Activated CD4-positive, alpha-beta memory T cell treated with anti-CD3 and anti-CD28 coated beads, Interleukin-2, amount 10 ng/mL, durations not matched to agents 7 days and 5 days (primary cell): ENCODE measurements around the gene GXYLT1. TPM values are rescaled to one million over a fixed set of nuclear protein-coding genes. Genes with fewer than 3 reads are reported as not detected.
A peak's percentile ranks its signal among the peaks of the same experiment; 100 is the strongest.

Experiments
- CTCF ChIA-PET: fragments of 350-600 bp; sonication (Branson Sonifier 250); formaldehyde crosslinking; loops from one replicate; lab custom pipeline; 2021; ENCODE audit warnings: antibody characterized with exemption, inconsistent platforms; lab: Charles Lee
- POLR2A ChIA-PET: fragments of 350-600 bp; sonication (Branson Sonifier 250); formaldehyde crosslinking; loops from one replicate; lab custom pipeline; 2021; ENCODE audit warnings: antibody characterized with exemption; lab: Charles Lee
- DNase-seq: peaks from one replicate; pipeline ENCODE4 v3.0.0-alpha.2; 2020
- H3K27ac Mint-ChIP-seq: one replicate; pipeline ENCODE4 v1.8.0; 2021; ENCODE audit warnings: mild to moderate bottlenecking, mixed read lengths
- H3K27me3 Mint-ChIP-seq: one replicate; pipeline ENCODE4 v1.8.0; 2021; ENCODE audit warnings: mixed read lengths
- H3K36me3 Mint-ChIP-seq: one replicate; pipeline ENCODE4 v1.8.0; 2021; ENCODE audit warnings: low read depth, mixed read lengths
- H3K4me1 Mint-ChIP-seq: one replicate; pipeline ENCODE4 v1.8.0; 2021; ENCODE audit warnings: mixed read lengths
- H3K4me3 Mint-ChIP-seq: one replicate; pipeline ENCODE4 v1.8.0; 2021; ENCODE audit warnings: mild to moderate bottlenecking, mixed read lengths
- H3K9me3 Mint-ChIP-seq: one replicate; pipeline ENCODE4 v1.8.0; 2021; ENCODE audit warnings: mixed read lengths
- total RNA-seq, 2 experiments: library from RNA; stranded (reverse); gene quantifications; one replicate each; pipeline ENCODE4 v1.2.3, GENCODE V29; 2021

GXYLT1 gene
- total RNA-seq, 2 experiments from 2014 or later: 7.8 to 9.7 TPM

DNA sequence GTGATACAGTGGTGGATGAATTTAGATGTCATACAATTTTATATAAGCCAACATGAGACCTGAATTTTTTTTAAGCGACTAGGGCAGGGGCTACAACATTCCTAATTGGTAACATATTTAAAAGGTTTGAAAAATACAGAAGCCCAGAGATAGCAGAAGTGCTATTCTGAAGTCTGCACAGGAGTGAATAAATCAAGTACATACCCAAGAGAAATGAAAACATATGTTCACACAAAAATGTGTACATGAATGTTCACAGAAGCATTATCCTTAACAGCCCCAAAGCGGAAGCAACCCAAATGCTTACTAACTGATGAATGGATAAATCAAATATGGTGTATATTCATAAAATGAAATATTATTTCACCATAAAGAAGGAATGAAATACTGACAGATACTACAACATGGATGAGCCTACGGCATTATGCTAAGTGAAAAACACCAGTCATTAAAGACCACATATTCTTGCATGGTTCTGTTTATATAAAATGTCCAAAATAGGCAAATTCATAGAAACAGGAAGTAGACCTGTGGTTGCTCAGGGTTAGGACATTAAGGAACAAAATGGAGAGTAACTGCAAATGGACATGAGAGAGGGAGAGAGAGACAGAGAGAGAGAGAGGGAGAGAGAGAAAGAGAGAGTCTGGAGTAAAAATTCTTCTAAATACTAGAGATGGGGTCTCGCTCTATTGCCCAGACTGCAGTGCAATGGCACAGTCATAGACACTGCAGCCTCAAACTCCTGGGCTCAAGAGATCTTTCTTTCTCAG is 28.0 kb upstream of the GXYLT1 start:
- H3K4me3 Mint-ChIP-seq: no peak overlapping the region
- no peak for DNase-seq
- H3K27me3 Mint-ChIP-seq: no peaks in the 10 kb centered on the region
- H3K9me3 Mint-ChIP-seq: no peaks in the 10 kb centered on the region
- no peaks in the 10 kb centered on the region for H3K4me1 Mint-ChIP-seq
- ChIA-PET CTCF (no interaction called here), POLR2A (no interaction called here)
- H3K36me3 Mint-ChIP-seq: peaks cover 28% of the 10 kb centered on the region
- no peak overlapping the region for H3K27ac Mint-ChIP-seq

DNA sequence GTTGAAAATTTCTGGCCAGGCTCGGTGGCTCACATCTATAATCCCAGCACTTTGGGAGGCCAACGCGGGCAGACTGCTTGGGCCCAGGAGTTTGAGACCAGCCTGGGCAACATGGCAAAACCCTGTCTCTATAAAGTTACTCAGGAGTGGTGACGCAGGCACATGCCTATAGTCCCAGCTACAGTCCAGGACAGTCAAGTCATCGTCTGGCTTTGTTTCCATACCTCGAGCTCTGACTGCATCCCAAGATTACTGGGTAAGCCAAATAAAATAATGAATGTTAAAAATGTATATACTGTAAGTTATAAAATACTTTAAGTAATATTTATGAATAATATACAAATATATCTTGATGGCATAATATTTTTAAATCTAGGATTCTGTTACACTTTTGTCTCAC is 23.0 kb upstream of the GXYLT1 start:
- no peak for DNase-seq
- Mint-ChIP-seq H3K4me3 (no peak overlapping the region), H3K36me3 (peaks cover 18% of the 10 kb centered on the region), H3K27me3 (no peaks in the 10 kb centered on the region), H3K4me1 (peaks cover 4% of the 10 kb centered on the region), H3K27ac (no peak overlapping the region), H3K9me3 (no peaks in the 10 kb centered on the region)
- POLR2A ChIA-PET: no interaction called here
- CTCF ChIA-PET: no interaction called here

DNA sequence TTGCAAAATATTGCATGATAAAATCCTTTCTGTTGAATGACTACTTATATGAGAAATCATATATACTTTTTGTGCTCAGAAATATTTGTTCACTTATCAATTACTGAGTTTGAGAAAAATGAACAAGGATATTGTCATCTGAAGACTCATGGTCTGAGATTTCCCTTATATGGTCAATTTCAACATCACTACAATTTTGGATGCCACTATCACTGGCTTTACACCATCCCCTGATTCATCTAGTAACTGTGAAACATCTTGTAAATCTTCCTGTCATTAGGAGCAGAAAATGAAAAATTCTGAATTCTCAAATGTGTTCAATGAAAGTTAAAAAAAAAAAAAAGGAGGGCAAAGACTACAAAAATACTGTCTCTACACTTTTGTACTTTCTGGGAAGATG is 21.8 kb upstream of the GXYLT1 start:
- no peaks in the 10 kb centered on the region for H3K9me3 Mint-ChIP-seq
- no peak overlapping the region for H3K4me3 Mint-ChIP-seq
- H3K36me3 Mint-ChIP-seq: peaks cover 20% of the 10 kb centered on the region
- H3K27ac Mint-ChIP-seq: no peak overlapping the region
- ChIA-PET POLR2A (no interaction called here), CTCF (no interaction called here)
- H3K4me1 Mint-ChIP-seq: peaks cover 11% of the 10 kb centered on the region
- no peak for DNase-seq
- no peaks in the 10 kb centered on the region for H3K27me3 Mint-ChIP-seq

DNA sequence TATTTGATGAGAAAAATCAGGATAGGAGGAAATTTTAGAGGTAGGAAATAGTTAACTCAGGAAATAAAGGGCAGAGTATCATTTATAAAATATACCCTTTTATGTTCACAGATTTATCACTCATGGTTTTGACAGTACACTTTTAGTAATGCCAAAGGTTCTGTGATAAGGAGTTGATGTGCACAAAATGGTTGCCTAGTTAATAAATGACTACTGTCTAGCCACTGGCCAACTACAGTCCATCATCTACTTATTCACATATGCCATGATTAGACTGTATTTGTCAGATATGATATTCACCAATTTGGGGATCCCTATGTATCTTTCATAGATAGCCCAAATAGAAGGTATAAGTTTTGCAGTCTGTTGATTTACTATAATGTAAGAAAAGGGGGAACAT is 19.2 kb upstream of the GXYLT1 start:
- H3K27ac Mint-ChIP-seq: no peak overlapping the region
- no peak for DNase-seq
- peaks cover 22% of the 10 kb centered on the region for H3K36me3 Mint-ChIP-seq
- peaks cover 15% of the 10 kb centered on the region for H3K4me1 Mint-ChIP-seq
- H3K9me3 Mint-ChIP-seq: no peaks in the 10 kb centered on the region
- no peak overlapping the region for H3K4me3 Mint-ChIP-seq
- CTCF ChIA-PET: no interaction called here
- POLR2A ChIA-PET: no interaction called here
- no peaks in the 10 kb centered on the region for H3K27me3 Mint-ChIP-seq

DNA sequence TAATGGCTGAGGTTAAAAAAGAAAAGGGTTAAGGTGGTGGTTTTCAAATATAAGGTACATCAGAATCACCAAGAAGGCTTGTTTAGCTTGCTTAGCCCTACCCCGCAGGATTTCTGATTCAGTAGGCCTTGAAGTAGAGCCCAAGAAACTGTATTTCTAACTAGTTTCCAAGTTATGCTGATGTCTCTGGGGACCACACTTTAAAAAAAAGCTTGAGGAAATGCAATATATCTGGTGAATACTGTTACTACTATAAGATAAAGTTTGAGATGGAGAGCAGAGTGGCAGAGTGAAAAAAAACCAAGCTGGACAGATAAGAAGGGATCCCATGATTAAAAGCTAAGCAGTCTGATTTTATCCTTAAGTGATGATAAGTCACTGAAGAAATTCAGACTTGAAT is 18.3 kb upstream of the GXYLT1 start:
- ChIA-PET POLR2A (interaction anchor here (0.8 kb wide), 1 partner anchor 18 kb away, joined by 3 read pairs; no protein-coding TSS in a partner anchor), CTCF (no interaction called here)
- Mint-ChIP-seq H3K4me1 (peaks cover 15% of the 10 kb centered on the region), H3K27me3 (no peaks in the 10 kb centered on the region), H3K9me3 (no peaks in the 10 kb centered on the region), H3K4me3 (no peak overlapping the region), H3K27ac (no peak overlapping the region), H3K36me3 (peaks cover 21% of the 10 kb centered on the region)
- DNase-seq: no peak

DNA sequence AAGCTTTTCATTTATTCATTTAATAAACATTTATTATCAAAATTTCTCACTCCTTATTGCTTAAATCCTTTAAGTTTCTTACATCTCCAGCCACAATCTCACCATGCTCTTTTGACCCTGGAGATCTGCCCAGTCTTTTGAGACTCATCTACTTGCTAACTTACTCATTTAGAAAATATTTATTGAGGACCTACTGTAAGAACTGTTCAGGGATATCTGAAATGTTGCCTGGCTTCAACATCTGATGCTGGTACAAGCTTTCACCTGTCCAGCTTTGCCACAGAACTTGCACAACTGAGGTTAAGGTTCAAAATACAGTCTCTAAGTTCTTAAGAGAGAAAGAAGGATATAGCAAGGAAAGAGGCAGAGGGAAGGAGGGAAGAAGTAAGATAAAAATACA is 17.5 kb upstream of the GXYLT1 start:
- POLR2A ChIA-PET: no interaction called here
- H3K27me3 Mint-ChIP-seq: no peaks in the 10 kb centered on the region

DNA sequence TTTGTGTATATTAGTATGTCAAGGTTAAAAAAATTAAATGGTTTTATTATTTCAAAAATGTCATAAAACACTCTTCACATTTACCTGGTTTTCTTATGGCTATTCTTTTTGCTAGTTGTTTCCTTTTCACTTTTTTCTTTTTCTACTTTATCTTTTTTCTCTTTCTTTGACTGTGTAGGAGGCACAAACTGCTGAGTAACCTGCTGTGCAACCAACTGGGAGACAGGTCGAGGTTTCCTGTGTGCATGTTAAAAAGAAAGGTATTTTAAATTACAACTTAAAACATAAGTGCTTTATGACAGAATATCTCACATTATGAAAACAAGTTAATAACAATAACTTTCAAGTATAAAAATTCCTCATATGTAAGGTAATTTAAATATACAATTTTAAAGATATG is 16.9 kb upstream of the GXYLT1 start:
- Mint-ChIP-seq H3K27ac (no peak overlapping the region), H3K27me3 (no peaks in the 10 kb centered on the region), H3K4me3 (no peak overlapping the region), H3K9me3 (no peaks in the 10 kb centered on the region), H3K4me1 (peaks cover 15% of the 10 kb centered on the region), H3K36me3 (peaks cover 24% of the 10 kb centered on the region)
- DNase-seq: no peak
- POLR2A ChIA-PET: interaction anchor here (1.3 kb wide), 1 partner anchor 16 kb away, joined by 5 read pairs; no protein-coding TSS in a partner anchor
- CTCF ChIA-PET: interaction anchor here (0.9 to 2.5 kb wide), 3 partner anchors 8 to 211 kb away, joined by 3 to 6 read pairs (median 4); no protein-coding TSS in a partner anchor

More for the DNA sequence above, 17.5 kb upstream of the GXYLT1 start:
- Mint-ChIP-seq H3K36me3 (peaks cover 22% of the 10 kb centered on the region), H3K9me3 (no peaks in the 10 kb centered on the region), H3K4me1 (peaks cover 15% of the 10 kb centered on the region), H3K4me3 (no peak overlapping the region), H3K27ac (no peak overlapping the region)
- CTCF ChIA-PET: no interaction called here
- DNase-seq: no peak

DNA sequence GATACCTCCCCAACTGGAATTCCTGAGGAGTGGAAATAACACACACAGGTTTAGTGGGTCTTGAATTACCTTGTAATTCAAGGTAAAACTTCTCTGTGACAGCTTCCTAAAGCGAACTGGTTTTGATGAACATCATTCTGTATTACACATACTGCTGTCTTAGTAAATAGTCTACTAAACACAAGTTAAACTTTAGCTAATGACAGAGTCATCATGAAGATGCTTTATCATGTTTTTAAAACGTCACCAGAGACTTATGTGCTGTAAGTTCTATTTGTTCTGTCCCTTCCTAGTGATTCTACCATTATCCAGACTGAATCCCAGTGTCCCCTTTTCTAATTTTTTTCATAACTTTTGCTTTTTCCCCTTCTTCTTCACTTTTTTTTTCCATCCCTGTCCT is 11.6 kb upstream of the GXYLT1 start:
- Mint-ChIP-seq H3K4me1 (peaks cover 2% of the 10 kb centered on the region), H3K27me3 (no peaks in the 10 kb centered on the region), H3K4me3 (no peak overlapping the region), H3K9me3 (no peaks in the 10 kb centered on the region), H3K36me3 (peaks cover 9% of the 10 kb centered on the region), H3K27ac (no peak overlapping the region)
- DNase-seq: no peak
- ChIA-PET POLR2A (interaction anchor here (1.3 kb wide), 1 partner anchor 11 kb away, joined by 4 read pairs; no protein-coding TSS in a partner anchor), CTCF (interaction anchor here (1.7 kb wide), 1 partner anchor 11 kb away, joined by 5 read pairs; the partner anchor contains the start of gene GXYLT1)

DNA sequence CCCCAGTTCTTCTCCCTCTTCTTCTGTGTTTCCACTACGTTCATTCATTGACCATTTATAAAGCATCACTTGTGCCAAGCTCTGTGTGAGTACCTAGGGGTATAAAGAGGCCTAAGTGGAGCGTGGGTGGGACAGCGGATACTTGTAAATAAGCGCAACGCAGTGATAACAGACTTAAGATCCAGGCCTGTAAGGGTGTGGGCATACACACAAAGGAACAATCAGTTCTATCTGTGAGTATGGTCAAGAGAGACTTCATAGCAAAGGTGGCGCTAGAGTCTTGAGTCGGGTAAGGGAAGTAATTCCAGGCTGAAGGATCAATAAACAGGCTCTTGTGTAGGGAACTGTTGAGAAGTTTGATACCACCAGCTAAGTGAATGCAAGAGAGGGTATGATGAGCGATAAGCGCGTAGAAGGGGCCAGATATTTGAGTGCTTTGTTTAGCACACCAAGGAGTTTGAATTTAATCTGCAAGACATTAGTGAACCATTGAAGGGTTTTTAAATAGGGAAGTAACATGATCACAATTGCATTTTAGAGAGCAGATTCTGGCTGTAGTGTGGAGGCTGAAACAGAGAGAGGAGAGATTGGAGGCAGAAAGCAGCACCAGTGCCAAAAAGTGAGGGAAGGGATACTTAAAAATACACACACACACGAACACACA is 1.0 kb upstream of the GXYLT1 start:
- peak overlapping the region; percentile 79 for H3K4me3 Mint-ChIP-seq
- DNase-seq: no peak
- ChIA-PET POLR2A (interaction anchor here (0.8 to 2.0 kb wide), 10 partner anchors 10 to 216 kb away, joined by 3 to 10 read pairs (median 4); partner anchors contain the start of gene YAF2), CTCF (interaction anchor here (1.0 to 1.3 kb wide), 3 partner anchors 10 to 186 kb away, joined by 3 to 5 read pairs (median 4); no protein-coding TSS in a partner anchor)
- H3K4me1 Mint-ChIP-seq: peaks cover 29% of the 10 kb centered on the region
- H3K36me3 Mint-ChIP-seq: peaks cover 3% of the 10 kb centered on the region
- peaks cover 3% of the 10 kb centered on the region for H3K27me3 Mint-ChIP-seq
- H3K27ac Mint-ChIP-seq: peak overlapping the region; percentile 50
- no peaks in the 10 kb centered on the region for H3K9me3 Mint-ChIP-seq

DNA sequence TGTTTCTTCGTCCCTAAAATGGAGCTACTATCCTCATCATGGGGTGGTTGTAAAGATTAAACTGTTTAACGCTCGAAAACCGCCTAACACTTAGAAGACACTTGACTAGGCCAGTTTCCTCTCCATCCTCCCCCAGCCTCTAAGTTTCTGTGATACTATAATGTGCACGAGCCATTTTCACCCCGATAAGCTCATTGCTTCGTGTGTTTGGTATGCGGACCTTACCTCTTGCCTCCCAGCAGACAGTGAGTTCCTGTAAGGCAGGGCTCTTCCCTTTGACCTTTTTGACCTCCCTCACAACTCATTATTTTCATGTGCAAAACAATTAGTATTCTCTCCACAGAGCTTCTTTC is 499 bp upstream of the GXYLT1 start:
- CTCF ChIA-PET: interaction anchor here (0.6 to 1.3 kb wide), 5 partner anchors 10 to 187 kb away, joined by 3 to 5 read pairs (median 4); no protein-coding TSS in a partner anchor
- Mint-ChIP-seq H3K4me3 (peak overlapping the region; percentile 79), H3K9me3 (no peaks in the 10 kb centered on the region), H3K27me3 (peaks cover 3% of the 10 kb centered on the region), H3K27ac (peak overlapping the region; percentile 50), H3K4me1 (peaks cover 32% of the 10 kb centered on the region), H3K36me3 (peaks cover 3% of the 10 kb centered on the region)
- DNase-seq: peak; percentile 18
- POLR2A ChIA-PET: interaction anchor here (0.8 to 2.0 kb wide), 10 partner anchors 10 to 216 kb away, joined by 3 to 10 read pairs (median 4); partner anchors contain the start of gene YAF2

DNA sequence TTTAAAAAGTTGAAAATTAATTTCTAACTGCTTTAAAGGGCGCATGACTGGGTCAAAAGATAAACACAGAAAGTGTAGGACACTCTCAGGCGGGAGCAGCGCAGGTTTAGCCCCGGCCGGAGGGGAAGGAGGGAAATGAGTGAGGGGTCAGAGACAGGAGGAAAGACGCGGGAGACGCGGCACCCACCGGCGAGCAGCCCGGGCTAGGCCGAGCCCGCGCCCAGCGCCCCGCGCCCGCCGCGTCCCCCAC is 591 bp downstream of the GXYLT1 start:
- H3K4me3 Mint-ChIP-seq: peak overlapping the region; percentile 90
- peaks cover 3% of the 10 kb centered on the region for H3K36me3 Mint-ChIP-seq
- CTCF ChIA-PET: no interaction called here
- H3K9me3 Mint-ChIP-seq: no peaks in the 10 kb centered on the region
- peaks cover 3% of the 10 kb centered on the region for H3K27me3 Mint-ChIP-seq
- peaks cover 32% of the 10 kb centered on the region for H3K4me1 Mint-ChIP-seq
- DNase-seq: no peak
- POLR2A ChIA-PET: interaction anchor here (1.6 kb wide), 2 partner anchors 95 to 217 kb away, joined by 4 to 8 read pairs; partner anchors contain the start of gene YAF2
- H3K27ac Mint-ChIP-seq: peak overlapping the region; percentile 67

DNA sequence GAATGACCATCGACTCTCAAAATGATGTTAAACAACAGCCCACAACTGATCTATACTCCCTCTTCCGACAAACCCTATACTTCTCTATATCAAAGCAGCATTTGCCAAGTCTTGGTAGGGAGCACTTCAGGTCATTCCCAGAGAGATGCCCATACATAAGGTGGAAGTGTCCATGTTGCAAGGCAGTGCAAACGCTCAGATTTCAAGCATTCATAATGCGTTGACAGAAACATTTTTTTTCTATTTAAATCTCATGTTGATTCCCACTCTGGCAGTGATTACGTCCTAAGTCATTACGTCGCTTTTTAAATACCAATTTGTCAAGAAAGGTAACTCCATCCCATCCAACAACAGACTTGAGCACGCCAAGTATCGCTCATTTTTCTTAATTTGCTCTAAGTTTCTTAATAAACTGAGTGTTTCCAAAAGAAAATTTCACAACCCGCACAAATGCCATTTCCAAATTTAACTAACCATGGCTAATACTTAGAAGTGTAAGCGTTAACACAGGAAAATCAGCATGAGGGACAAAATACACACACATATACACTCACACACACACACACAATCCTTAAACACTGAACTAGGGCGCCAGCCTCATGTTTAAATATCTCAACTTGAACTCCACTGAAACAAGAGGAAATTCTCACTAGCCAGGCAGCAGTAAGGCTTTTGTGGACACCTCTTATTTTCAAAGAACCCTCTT is 1.1 kb downstream of the GXYLT1 start:
- Mint-ChIP-seq H3K4me1 (peaks cover 32% of the 10 kb centered on the region), H3K27me3 (peaks cover 3% of the 10 kb centered on the region), H3K4me3 (peak overlapping the region; percentile 90), H3K36me3 (peaks cover 3% of the 10 kb centered on the region), H3K27ac (peak overlapping the region; percentile 67), H3K9me3 (no peaks in the 10 kb centered on the region)
- DNase-seq: no peak
- CTCF ChIA-PET: no interaction called here
- POLR2A ChIA-PET: interaction anchor here (1.6 kb wide), 1 partner anchor 95 kb away, joined by 8 read pairs; the partner anchor contains the start of gene YAF2
